PFSK-1 (cell line): ENCODE results near the gene ADAMTS15.

Experiments used
- FOXP2 ChIP-seq: optimal IDR thresholded peaks from 2 replicates; pipeline ENCODE3; 2011; ENCODE audit warnings: borderline replicate concordance, control low read depth, inconsistent platforms; ENCODE audit not compliant: insufficient read depth; ENCODE audit errors: extremely low read length, extremely low read depth
- POLR2AphosphoS5 ChIP-seq: IDR thresholded peaks from 2 replicates; pipeline ENCODE4 v1.6.1; 2012; ENCODE audit warnings: low read depth, mild to moderate bottlenecking, control low read depth, low read length, moderate library complexity
- REST ChIP-seq, 2 experiments: IDR thresholded peaks; 2 replicates each; pipeline versions ENCODE4 v1.6.1 to v1.8.0; 2011 to 2012; ENCODE audit warnings: low read depth in 2 of 2, low read length in 2 of 2, control low read depth in 1 of 2, inconsistent platforms in 1 of 2, mild to moderate bottlenecking in 1 of 2, moderate library complexity in 1 of 2; ENCODE audit not compliant: insufficient read depth in 1 of 2
- SIN3A ChIP-seq: IDR thresholded peaks from 2 replicates; pipeline ENCODE4 v1.6.1; 2012; ENCODE audit warnings: mild to moderate bottlenecking, low read length, moderate library complexity, borderline replicate concordance; ENCODE audit not compliant: insufficient read depth
- TAF1 ChIP-seq: IDR thresholded peaks from 2 replicates; pipeline ENCODE4 v1.6.1; 2012; ENCODE audit warnings: low read length, control low read depth, borderline replicate concordance; ENCODE audit not compliant: insufficient read depth

Gene ADAMTS15

GRCh38 chr11:130414107-130415080 lies 34.1 kb upstream of the ADAMTS15 start:
- TF ChIP-seq TAF1 = no peak
- no peak for TF ChIP-seq FOXP2
- TF ChIP-seq SIN3A = no peak
- no peak for TF ChIP-seq POLR2AphosphoS5
- no peak for TF ChIP-seq REST (IDR thresholded peaks at IDR 0.05; ENCODE audit: insufficient read depth in 1 of 2, low read depth in 2 of 2, low read length in 2 of 2)

- TF ChIP-seq TAF1 (no peak), REST (IDR thresholded peaks at IDR 0.05; ENCODE audit: insufficient read depth in 1 of 2, low read depth in 2 of 2, low read length in 2 of 2) (no peak), SIN3A (no peak), FOXP2 (no peak), POLR2AphosphoS5 (no peak)
Measured at GRCh38 chr11:130415731-130416529, 32.5 kb upstream of the ADAMTS15 start.

GRCh38 chr11:130416530-130416882 lies 31.9 kb upstream of the ADAMTS15 start:
- no peak for TF ChIP-seq REST (IDR thresholded peaks at IDR 0.05; ENCODE audit: insufficient read depth in 1 of 2, low read depth in 2 of 2, low read length in 2 of 2)

- TF ChIP-seq SIN3A (no peak), FOXP2 (no peak), REST (IDR thresholded peaks at IDR 0.05; ENCODE audit: insufficient read depth in 1 of 2, low read depth in 2 of 2, low read length in 2 of 2) (no peak), TAF1 (no peak)
Measured at GRCh38 chr11:130416906-130417305, 31.5 kb upstream of the ADAMTS15 start.
